HUDEP-2 (cell line): Measurements from ENCODE around the gene TMEM40.
A peak's percentile ranks its signal among the peaks of the same experiment; 100 is the strongest.
"Not testable (repeated sequence)": the region's sequence is repeated elsewhere in the genome, so short reads cannot be mapped to it uniquely, and the experiment has no call there.

Source experiments
- DNase-seq, 76 experiments: peaks; one replicate each; lab custom pipeline; 2025; ENCODE audit not compliant: unreplicated experiment in 76 of 76; lab: John Stamatoyannopoulos, UW

The TMEM40 gene

GRCh38 chr3:12752809-12753208, 6.2 kb downstream of the TMEM40 start:
- no peak for DNase-seq

GRCh38 chr3:12752102-12752501, 7.0 kb downstream of the TMEM40 start:
- DNase-seq, result no peak

GRCh38 chr3:12751571-12751970, 7.5 kb downstream of the TMEM40 start:
- no peak for DNase-seq

GRCh38 chr3:12750658-12751071, 8.4 kb downstream of the TMEM40 start:
- DNase-seq, result peak in 2 of 76 experiments; percentile 3 to 7

GRCh38 chr3:12750223-12750622, 8.8 kb downstream of the TMEM40 start:
- no peak for DNase-seq

- no peak for DNase-seq
Observed at GRCh38 chr3:12748477-12748876, 10.6 kb downstream of the TMEM40 start.

- no peak for DNase-seq
Observed at GRCh38 chr3:12746419-12746818, 12.6 kb downstream of the TMEM40 start.

- DNase-seq, result no peak
Observed at GRCh38 chr3:12744326-12744725, 14.7 kb downstream of the TMEM40 start.

GRCh38 chr3:12743583-12743982, 15.5 kb downstream of the TMEM40 start:
- DNase-seq, result no peak

- no peak for DNase-seq
Observed at GRCh38 chr3:12742330-12743107, 16.5 kb downstream of the TMEM40 start.

GRCh38 chr3:12741209-12741608, 17.9 kb downstream of the TMEM40 start:
- no peak for DNase-seq

- no peak for DNase-seq
Observed at GRCh38 chr3:12737833-12738232, 21.2 kb downstream of the TMEM40 start.

- no peak for DNase-seq
Observed at GRCh38 chr3:12737319-12737718, 21.7 kb downstream of the TMEM40 start.

- no peak for DNase-seq
Observed at GRCh38 chr3:12734960-12735359, 24.1 kb downstream of the TMEM40 start.

- DNase-seq, result no peak
Observed at GRCh38 chr3:12733566-12733965, 25.5 kb downstream of the TMEM40 start.

GRCh38 chr3:12730506-12731242, 28.4 kb downstream of the TMEM40 start:
- no peak for DNase-seq

- DNase-seq, result no peak
Observed at GRCh38 chr3:12729051-12729651, 29.9 kb downstream of the TMEM40 start.

- no peak for DNase-seq
Observed at GRCh38 chr3:12727937-12728336, 31.1 kb downstream of the TMEM40 start.

GRCh38 chr3:12727481-12727880, 31.6 kb downstream of the TMEM40 start:
- DNase-seq, result no peak

GRCh38 chr3:12725436-12725835, 33.6 kb downstream of the TMEM40 start:
- DNase-seq, result no peak

GRCh38 chr3:12724794-12725193, 34.3 kb downstream of the TMEM40 start:
- DNase-seq, result no peak

GRCh38 chr3:12723362-12723761, 35.7 kb downstream of the TMEM40 start:
- not testable (repeated sequence) for DNase-seq
